ENCODE results near the gene PLCB4.

PLCB4 gene

GRCh38 chr20:9395971-9396370 is 327.1 kb downstream of the PLCB4 start:
- Mint-ChIP-seq H3K4me3 (no peak overlapping the region), H3K36me3 (ENCODE audit: insufficient read depth) (peaks cover 2% of the 10 kb centered on the region), H3K27ac (ENCODE audit: low read depth) (no peak overlapping the region), H3K27me3 (no peaks in the 10 kb centered on the region), H3K9me3 (no peaks in the 10 kb centered on the region), H3K4me1 (peaks cover 5% of the 10 kb centered on the region)
- no peak for ATAC-seq (replicated peaks; ENCODE audit: extremely low read depth, poor library complexity, severe bottlenecking)
- DNase-seq (ENCODE audit: low spot score in 2 of 2), result no peak

GRCh38 chr20:9397928-9398327 is 329.0 kb downstream of the PLCB4 start:
- DNase-seq (ENCODE audit: low spot score in 2 of 2), result no peak
- Mint-ChIP-seq H3K4me1 (no peaks in the 10 kb centered on the region), H3K4me3 (no peak overlapping the region), H3K9me3 (no peaks in the 10 kb centered on the region), H3K27ac (ENCODE audit: low read depth) (no peak overlapping the region), H3K27me3 (no peaks in the 10 kb centered on the region), H3K36me3 (ENCODE audit: insufficient read depth) (peaks cover 2% of the 10 kb centered on the region)
- ATAC-seq (replicated peaks; ENCODE audit: extremely low read depth, poor library complexity, severe bottlenecking), result no peak

GRCh38 chr20:9398882-9399281 is 330.0 kb downstream of the PLCB4 start:
- ATAC-seq (replicated peaks; ENCODE audit: extremely low read depth, poor library complexity, severe bottlenecking), result no peak

DNA sequence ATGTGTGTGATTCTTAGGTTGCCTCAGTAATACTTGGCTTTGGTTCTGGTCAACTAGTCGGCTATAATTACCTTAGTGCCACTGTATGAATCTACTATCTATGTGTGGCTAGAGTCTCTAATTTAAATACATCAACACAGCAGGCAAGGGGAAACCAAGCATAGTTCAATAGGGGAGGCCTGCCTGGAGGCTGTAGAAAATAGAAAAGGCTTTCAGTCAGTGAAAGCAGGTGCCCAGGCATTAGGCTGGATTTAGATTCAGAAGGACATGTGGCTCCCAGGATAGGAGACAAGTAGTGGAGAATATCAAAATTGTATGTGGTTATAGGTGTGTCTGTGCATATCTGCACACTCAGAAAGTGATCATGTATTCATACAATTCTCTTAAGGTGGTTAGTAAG is 330.4 kb downstream of the PLCB4 start:
- no peaks in the 10 kb centered on the region for H3K9me3 Mint-ChIP-seq
- H3K27ac Mint-ChIP-seq (ENCODE audit: low read depth), result no peak overlapping the region
- peaks cover 2% of the 10 kb centered on the region for H3K36me3 Mint-ChIP-seq (ENCODE audit: insufficient read depth)
- ATAC-seq (replicated peaks; ENCODE audit: extremely low read depth, poor library complexity, severe bottlenecking) (no peak), DNase-seq (ENCODE audit: low spot score in 2 of 2) (no peak)
- H3K27me3 Mint-ChIP-seq, result no peaks in the 10 kb centered on the region
- no peak overlapping the region for H3K4me3 Mint-ChIP-seq
- H3K4me1 Mint-ChIP-seq, result no peaks in the 10 kb centered on the region

More at GRCh38 chr20:9398882-9399281, 330.0 kb downstream of the PLCB4 start:
- H3K4me1 Mint-ChIP-seq, result no peaks in the 10 kb centered on the region
- no peak for DNase-seq (ENCODE audit: low spot score in 2 of 2)
- no peaks in the 10 kb centered on the region for H3K9me3 Mint-ChIP-seq
- no peak overlapping the region for H3K4me3 Mint-ChIP-seq
- peaks cover 2% of the 10 kb centered on the region for H3K36me3 Mint-ChIP-seq (ENCODE audit: insufficient read depth)
- no peak overlapping the region for H3K27ac Mint-ChIP-seq (ENCODE audit: low read depth)
- H3K27me3 Mint-ChIP-seq, result no peaks in the 10 kb centered on the region

DNA sequence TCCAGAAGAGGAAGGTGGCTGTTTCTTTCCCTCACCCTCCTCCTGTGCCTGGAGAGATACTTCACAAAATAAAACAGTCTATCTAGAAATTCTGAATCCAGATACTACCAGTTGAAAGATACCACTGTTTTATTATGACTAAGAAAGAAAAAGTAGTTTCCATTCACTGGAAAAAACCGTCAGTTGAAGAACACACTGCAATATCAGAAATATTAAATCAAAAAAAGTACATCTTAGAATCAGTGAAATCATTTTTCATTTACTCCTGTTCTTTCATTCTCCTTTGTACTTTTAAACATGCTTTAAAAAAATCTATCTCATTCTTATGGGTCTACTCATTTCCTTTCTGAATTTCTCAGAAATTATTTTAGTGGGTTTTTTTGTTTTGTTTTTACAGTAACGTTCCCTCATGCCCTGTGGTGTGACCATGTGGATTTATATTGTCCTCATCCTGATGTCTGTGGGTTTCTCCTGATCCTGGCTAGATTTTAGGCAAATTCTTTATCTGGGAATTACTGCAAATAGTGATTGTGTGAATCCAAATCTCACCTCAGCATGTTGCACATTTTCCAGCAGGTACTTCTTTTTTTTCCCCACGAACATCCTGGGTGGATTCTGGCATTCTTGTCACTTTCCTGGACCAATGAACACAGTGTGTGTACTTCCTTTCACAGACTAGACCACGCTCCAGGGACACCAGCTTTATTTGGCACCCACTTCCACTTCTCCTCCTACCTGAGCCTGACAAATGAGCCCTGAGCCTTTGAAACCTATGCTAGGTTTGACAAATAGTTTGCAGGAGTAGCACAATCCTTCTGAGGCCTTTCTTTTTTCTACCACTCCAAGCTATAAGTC is 331.5 kb downstream of the PLCB4 start:
- H3K27ac Mint-ChIP-seq (ENCODE audit: low read depth), result no peak overlapping the region
- peaks cover 2% of the 10 kb centered on the region for H3K36me3 Mint-ChIP-seq (ENCODE audit: insufficient read depth)
- no peak overlapping the region for H3K4me3 Mint-ChIP-seq
- H3K4me1 Mint-ChIP-seq, result no peaks in the 10 kb centered on the region
- DNase-seq (ENCODE audit: low spot score in 2 of 2), result no peak
- ATAC-seq (replicated peaks; ENCODE audit: extremely low read depth, poor library complexity, severe bottlenecking), result no peak
- H3K27me3 Mint-ChIP-seq, result no peaks in the 10 kb centered on the region
- no peaks in the 10 kb centered on the region for H3K9me3 Mint-ChIP-seq

DNA sequence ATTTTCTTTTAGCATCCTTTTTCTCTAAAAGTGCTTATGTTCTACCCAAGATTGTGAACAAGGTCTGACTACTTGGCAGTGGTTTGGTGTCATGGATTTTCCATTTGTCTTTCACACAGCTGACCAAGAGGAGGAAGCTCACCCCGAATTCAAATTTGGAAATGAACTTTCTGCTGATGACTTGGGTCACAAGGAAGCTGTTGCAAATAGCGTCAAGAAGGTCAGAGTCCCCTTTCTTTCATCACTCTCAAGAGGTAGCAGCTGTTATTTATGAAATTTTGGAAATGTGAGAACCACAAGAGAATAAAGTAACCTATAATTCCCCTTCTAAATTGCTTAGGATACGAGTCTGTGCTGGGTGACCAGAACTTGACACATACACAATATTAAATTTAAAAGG is 332.5 kb downstream of the PLCB4 start:
- no peak overlapping the region for H3K4me3 Mint-ChIP-seq
- DNase-seq (ENCODE audit: low spot score in 2 of 2) (no peak), ATAC-seq (replicated peaks; ENCODE audit: extremely low read depth, poor library complexity, severe bottlenecking) (no peak)
- no peaks in the 10 kb centered on the region for H3K27me3 Mint-ChIP-seq
- H3K4me1 Mint-ChIP-seq, result no peaks in the 10 kb centered on the region
- H3K36me3 Mint-ChIP-seq (ENCODE audit: insufficient read depth), result peaks cover 2% of the 10 kb centered on the region
- H3K9me3 Mint-ChIP-seq, result no peaks in the 10 kb centered on the region
- no peak overlapping the region for H3K27ac Mint-ChIP-seq (ENCODE audit: low read depth)

- no peak overlapping the region for H3K27ac Mint-ChIP-seq (ENCODE audit: low read depth)
- H3K36me3 Mint-ChIP-seq (ENCODE audit: insufficient read depth), result no peaks in the 10 kb centered on the region
- no peak overlapping the region for H3K4me3 Mint-ChIP-seq
- H3K27me3 Mint-ChIP-seq, result no peaks in the 10 kb centered on the region
- DNase-seq (ENCODE audit: low spot score in 2 of 2), result no peak
- ATAC-seq (replicated peaks; ENCODE audit: extremely low read depth, poor library complexity, severe bottlenecking), result no peak
- no peaks in the 10 kb centered on the region for H3K9me3 Mint-ChIP-seq
- no peaks in the 10 kb centered on the region for H3K4me1 Mint-ChIP-seq
Observed at GRCh38 chr20:9402141-9402540, 333.3 kb downstream of the PLCB4 start.

GRCh38 chr20:9402546-9402945 is 333.7 kb downstream of the PLCB4 start:
- Mint-ChIP-seq H3K9me3 (no peaks in the 10 kb centered on the region), H3K27ac (ENCODE audit: low read depth) (no peak overlapping the region), H3K4me3 (no peak overlapping the region), H3K4me1 (no peaks in the 10 kb centered on the region), H3K36me3 (ENCODE audit: insufficient read depth) (no peaks in the 10 kb centered on the region), H3K27me3 (no peaks in the 10 kb centered on the region)
- DNase-seq (ENCODE audit: low spot score in 2 of 2) (no peak), ATAC-seq (replicated peaks; ENCODE audit: extremely low read depth, poor library complexity, severe bottlenecking) (no peak)

GRCh38 chr20:9403448-9403847 is 334.6 kb downstream of the PLCB4 start:
- H3K4me3 Mint-ChIP-seq, result no peak overlapping the region
- no peaks in the 10 kb centered on the region for H3K27me3 Mint-ChIP-seq
- DNase-seq (ENCODE audit: low spot score in 2 of 2) (no peak), ATAC-seq (replicated peaks; ENCODE audit: extremely low read depth, poor library complexity, severe bottlenecking) (no peak)
- H3K4me1 Mint-ChIP-seq, result no peaks in the 10 kb centered on the region
- H3K36me3 Mint-ChIP-seq (ENCODE audit: insufficient read depth), result no peaks in the 10 kb centered on the region
- no peaks in the 10 kb centered on the region for H3K9me3 Mint-ChIP-seq
- no peak overlapping the region for H3K27ac Mint-ChIP-seq (ENCODE audit: low read depth)

DNA sequence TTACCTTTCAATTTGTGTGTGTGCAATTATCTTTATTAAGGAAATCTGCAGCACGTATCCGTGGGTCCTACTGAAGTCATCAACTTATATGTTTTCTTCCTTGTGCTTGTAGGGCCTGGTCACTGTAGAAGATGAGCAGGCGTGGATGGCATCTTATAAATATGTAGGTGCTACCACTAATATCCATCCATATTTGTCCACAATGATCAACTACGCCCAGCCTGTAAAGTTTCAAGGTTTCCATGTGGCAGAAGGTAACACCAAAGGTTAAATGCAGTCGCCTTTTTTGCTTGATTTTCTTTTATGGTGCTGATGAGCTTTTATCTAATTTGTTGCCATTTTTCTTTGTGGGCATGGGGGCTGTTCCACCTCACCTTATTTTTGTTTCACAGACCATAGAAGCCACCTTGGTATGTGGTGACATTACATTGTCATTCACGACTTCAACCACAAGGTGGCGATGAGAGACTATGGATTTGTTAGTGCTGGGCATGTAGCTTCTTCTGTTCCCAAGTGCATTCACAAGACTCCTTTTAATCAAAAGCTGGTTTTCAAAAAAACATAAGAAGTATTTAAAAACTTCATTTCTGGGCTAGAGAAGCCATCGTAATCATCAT is 339.0 kb downstream of the PLCB4 start:
- H3K36me3 Mint-ChIP-seq (ENCODE audit: insufficient read depth), result no peaks in the 10 kb centered on the region
- no peaks in the 10 kb centered on the region for H3K27me3 Mint-ChIP-seq
- ATAC-seq (replicated peaks; ENCODE audit: extremely low read depth, poor library complexity, severe bottlenecking) (no peak), DNase-seq (ENCODE audit: low spot score in 2 of 2) (no peak)
- H3K9me3 Mint-ChIP-seq, result no peaks in the 10 kb centered on the region
- H3K4me1 Mint-ChIP-seq, result no peaks in the 10 kb centered on the region
- H3K4me3 Mint-ChIP-seq, result no peak overlapping the region
- H3K27ac Mint-ChIP-seq (ENCODE audit: low read depth), result no peak overlapping the region

GRCh38 chr20:9408422-9409300 is 339.8 kb downstream of the PLCB4 start:
- H3K36me3 Mint-ChIP-seq (ENCODE audit: insufficient read depth), result no peaks in the 10 kb centered on the region
- ATAC-seq (replicated peaks; ENCODE audit: extremely low read depth, poor library complexity, severe bottlenecking), result no peak
- DNase-seq (ENCODE audit: low spot score in 2 of 2), result no peak
- H3K27ac Mint-ChIP-seq (ENCODE audit: low read depth), result no peak overlapping the region
- H3K9me3 Mint-ChIP-seq, result no peaks in the 10 kb centered on the region
- no peaks in the 10 kb centered on the region for H3K27me3 Mint-ChIP-seq
- H3K4me3 Mint-ChIP-seq, result no peak overlapping the region
- H3K4me1 Mint-ChIP-seq, result no peaks in the 10 kb centered on the region

GRCh38 chr20:9409352-9409751 is 340.5 kb downstream of the PLCB4 start:
- ATAC-seq (replicated peaks; ENCODE audit: extremely low read depth, poor library complexity, severe bottlenecking) (no peak), DNase-seq (ENCODE audit: low spot score in 2 of 2) (no peak)
- no peak overlapping the region for H3K27ac Mint-ChIP-seq (ENCODE audit: low read depth)
- H3K27me3 Mint-ChIP-seq, result no peaks in the 10 kb centered on the region
- H3K9me3 Mint-ChIP-seq, result no peaks in the 10 kb centered on the region
- H3K4me3 Mint-ChIP-seq, result no peak overlapping the region
- no peaks in the 10 kb centered on the region for H3K4me1 Mint-ChIP-seq
- H3K36me3 Mint-ChIP-seq (ENCODE audit: insufficient read depth), result no peaks in the 10 kb centered on the region
